ENCODE results near the gene TXNRD1. TPM values are rescaled to one million over a fixed set of nuclear protein-coding genes. Genes with fewer than 3 reads are reported as not detected.

The TXNRD1 gene
- total RNA-seq, 2 donors from 2014 or later: 83.4 to 144 TPM

DNA sequence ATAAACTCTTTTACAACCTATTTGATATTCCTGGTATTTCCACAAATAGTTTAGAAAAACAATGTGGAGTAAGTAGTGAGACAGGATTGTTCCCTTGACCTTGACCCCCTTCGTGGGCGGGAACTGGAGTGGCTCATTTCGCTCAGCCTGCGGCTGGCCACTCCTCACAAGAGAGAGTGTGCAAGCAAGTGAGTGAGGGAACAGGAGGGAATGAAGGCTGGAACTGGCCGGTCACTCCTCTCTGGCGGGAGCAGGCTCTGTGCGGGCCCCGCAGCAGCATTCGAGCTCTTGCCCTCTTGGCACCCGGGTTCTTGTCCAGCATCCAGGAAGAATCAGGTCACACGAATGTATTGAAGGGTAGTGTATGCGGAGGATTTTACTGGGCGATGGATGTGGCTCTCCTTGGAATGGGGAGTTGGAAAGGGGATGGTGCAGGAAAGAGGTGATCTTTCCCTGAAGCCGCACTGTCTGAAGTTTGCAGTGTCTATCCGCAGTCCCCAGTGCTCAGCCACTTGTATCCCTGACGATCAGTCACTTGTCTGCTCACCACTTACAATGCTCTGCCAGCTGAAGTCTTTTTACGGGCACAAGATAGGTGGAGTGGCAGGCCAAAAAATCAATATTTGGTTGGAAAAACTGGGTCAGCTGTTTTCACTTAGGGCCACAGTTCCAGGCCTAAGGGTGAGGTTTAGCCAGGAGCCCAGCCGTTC is 28.0 kb upstream of the TXNRD1 start:
- Histone ChIP-seq H3K9me3 (ENCODE audit: control insufficient read depth, low read length) (peaks cover 22% of the 10 kb centered on the region), H3K4me1 (ENCODE audit: control insufficient read depth, insufficient read depth, low read length) (no peaks in the 10 kb centered on the region), H3K36me3 (ENCODE audit: control insufficient read depth, insufficient read depth, low read length) (no peaks in the 10 kb centered on the region), H3K9ac (ENCODE audit: extremely low read depth, low read length, poor library complexity, severe bottlenecking) (no peak overlapping the region), H3K4me3 (ENCODE audit: low read length) (no peak overlapping the region), H3K27me3 (ENCODE audit: control insufficient read depth, insufficient read depth, low read length, poor library complexity, severe bottlenecking) (no peaks in the 10 kb centered on the region), H3K27ac (ENCODE audit: low read depth, low read length) (no peak overlapping the region)
- peaks cover 6% of the 10 kb centered on the region for H3K27me3 Mint-ChIP-seq (ENCODE audit: insufficient read depth)
- H3K4me3 Mint-ChIP-seq: no peak overlapping the region
- no peaks in the 10 kb centered on the region for H3K36me3 Mint-ChIP-seq (ENCODE audit: low read depth)
- H3K9me3 Mint-ChIP-seq: peaks cover 40% of the 10 kb centered on the region
- WGBS, 2 experiments (ENCODE audit: insufficient coverage in 1 of 2, insufficient read length in 1 of 2): 93 to 97% methylated on average over 11 to 18 of the region's 18 CpGs
- TF ChIP-seq, protein P1, sequence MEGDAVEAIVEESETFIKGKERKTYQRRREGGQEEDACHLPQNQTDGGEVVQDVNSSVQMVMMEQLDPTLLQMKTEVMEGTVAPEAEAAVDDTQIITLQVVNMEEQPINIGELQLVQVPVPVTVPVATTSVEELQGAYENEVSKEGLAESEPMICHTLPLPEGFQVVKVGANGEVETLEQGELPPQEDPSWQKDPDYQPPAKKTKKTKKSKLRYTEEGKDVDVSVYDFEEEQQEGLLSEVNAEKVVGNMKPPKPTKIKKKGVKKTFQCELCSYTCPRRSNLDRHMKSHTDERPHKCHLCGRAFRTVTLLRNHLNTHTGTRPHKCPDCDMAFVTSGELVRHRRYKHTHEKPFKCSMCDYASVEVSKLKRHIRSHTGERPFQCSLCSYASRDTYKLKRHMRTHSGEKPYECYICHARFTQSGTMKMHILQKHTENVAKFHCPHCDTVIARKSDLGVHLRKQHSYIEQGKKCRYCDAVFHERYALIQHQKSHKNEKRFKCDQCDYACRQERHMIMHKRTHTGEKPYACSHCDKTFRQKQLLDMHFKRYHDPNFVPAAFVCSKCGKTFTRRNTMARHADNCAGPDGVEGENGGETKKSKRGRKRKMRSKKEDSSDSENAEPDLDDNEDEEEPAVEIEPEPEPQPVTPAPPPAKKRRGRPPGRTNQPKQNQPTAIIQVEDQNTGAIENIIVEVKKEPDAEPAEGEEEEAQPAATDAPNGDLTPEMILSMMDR (conservative IDR thresholded peaks at IDR 0.05): no peak
- no peaks in the 10 kb centered on the region for H3K4me1 Mint-ChIP-seq
- DNase-seq: no peak
- no peak overlapping the region for H3K27ac Mint-ChIP-seq

DNA sequence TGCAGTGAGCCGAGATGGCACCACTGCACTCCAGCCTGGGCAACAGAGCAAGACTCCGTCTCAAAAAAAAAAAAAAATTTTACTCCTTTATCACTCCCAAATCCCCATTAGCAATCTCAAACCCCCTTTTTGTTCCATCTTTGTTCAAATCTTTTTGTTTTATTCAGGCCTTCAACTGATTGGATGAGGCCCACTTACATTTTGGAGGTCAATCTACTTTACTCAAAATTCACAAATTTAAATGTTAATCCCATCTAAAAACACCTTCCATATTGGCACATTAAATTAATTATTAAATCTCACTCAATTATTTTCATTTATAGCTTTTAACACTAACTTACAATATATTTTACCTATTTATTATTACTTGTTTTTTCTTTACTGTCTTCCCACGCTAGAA is 27.0 kb upstream of the TXNRD1 start:
- H3K9ac ChIP-seq (ENCODE audit: extremely low read depth, low read length, poor library complexity, severe bottlenecking): no peak overlapping the region
- peaks cover 16% of the 10 kb centered on the region for H3K9me3 ChIP-seq (ENCODE audit: control insufficient read depth, low read length)
- Mint-ChIP-seq H3K27me3 (ENCODE audit: insufficient read depth) (peaks cover 4% of the 10 kb centered on the region), H3K9me3 (peaks cover 33% of the 10 kb centered on the region), H3K36me3 (ENCODE audit: low read depth) (no peaks in the 10 kb centered on the region), H3K27ac (no peak overlapping the region), H3K4me3 (no peak overlapping the region), H3K4me1 (no peaks in the 10 kb centered on the region)
- no peaks in the 10 kb centered on the region for H3K36me3 ChIP-seq (ENCODE audit: control insufficient read depth, insufficient read depth, low read length)
- H3K27ac ChIP-seq (ENCODE audit: low read depth, low read length): no peak overlapping the region
- H3K27me3 ChIP-seq (ENCODE audit: control insufficient read depth, insufficient read depth, low read length, poor library complexity, severe bottlenecking): no peaks in the 10 kb centered on the region
- TF ChIP-seq, protein P1 (conservative IDR thresholded peaks at IDR 0.05): no peak
- DNase-seq: no peak
- WGBS, 2 experiments (ENCODE audit: insufficient coverage in 1 of 2, insufficient read length in 1 of 2): 98% methylated on average over 3 of the region's 3 CpGs; no CpG with 5 or more reads in 1 of the 2 experiments
- no peaks in the 10 kb centered on the region for H3K4me1 ChIP-seq (ENCODE audit: control insufficient read depth, insufficient read depth, low read length)
- no peak overlapping the region for H3K4me3 ChIP-seq (ENCODE audit: low read length)

GRCh38 chr12:104189915-104190555 is 25.5 kb upstream of the TXNRD1 start:
- no peak overlapping the region for H3K27ac ChIP-seq (ENCODE audit: low read depth, low read length)
- TF ChIP-seq, protein P1 (conservative IDR thresholded peaks at IDR 0.05): no peak
- WGBS, 2 experiments (ENCODE audit: insufficient coverage in 1 of 2, insufficient read length in 1 of 2): 88 to 100% methylated on average over 1 to 2 of the region's 2 CpGs
- H3K27me3 ChIP-seq (ENCODE audit: control insufficient read depth, insufficient read depth, low read length, poor library complexity, severe bottlenecking): no peaks in the 10 kb centered on the region
- H3K4me3 ChIP-seq (ENCODE audit: low read length): no peak overlapping the region
- Mint-ChIP-seq H3K4me1 (no peaks in the 10 kb centered on the region), H3K36me3 (ENCODE audit: low read depth) (no peaks in the 10 kb centered on the region), H3K27ac (no peak overlapping the region), H3K9me3 (peaks cover 23% of the 10 kb centered on the region), H3K4me3 (no peak overlapping the region), H3K27me3 (ENCODE audit: insufficient read depth) (peaks cover 7% of the 10 kb centered on the region)
- DNase-seq: no peak
- H3K36me3 ChIP-seq (ENCODE audit: control insufficient read depth, insufficient read depth, low read length): no peaks in the 10 kb centered on the region
- no peaks in the 10 kb centered on the region for H3K4me1 ChIP-seq (ENCODE audit: control insufficient read depth, insufficient read depth, low read length)
- peaks cover under 1% of the 10 kb centered on the region for H3K9me3 ChIP-seq (ENCODE audit: control insufficient read depth, low read length)
- H3K9ac ChIP-seq (ENCODE audit: extremely low read depth, low read length, poor library complexity, severe bottlenecking): no peak overlapping the region
